ENCODE measurements around the gene NTM. TPM values are rescaled to one million over a fixed set of nuclear protein-coding genes. Genes with fewer than 3 reads are reported as not detected.

NTM gene
- total and polyA plus RNA-seq, 2 experiments from 2014 or later = 25.9 to 49.0 TPM

GRCh38 chr11:131592734-131593133 lies 222.3 kb downstream of the NTM start:
- in situ Hi-C loops (cut with MboI) = no loop called here
- H3K4me1 ChIP-seq (ENCODE audit: insufficient read depth) = peaks cover 9% of the 10 kb centered on the region
- H2AFZ ChIP-seq = no peak overlapping the region
- H3K9me2 ChIP-seq (ENCODE audit: insufficient read depth) = no peaks in the 10 kb centered on the region
- peaks cover 20% of the 10 kb centered on the region for H3K27me3 ChIP-seq (replicated peaks; ENCODE audit: insufficient read depth)
- H3K9ac ChIP-seq = no peak overlapping the region
- TF ChIP-seq EZH2phosphoT487 (IDR thresholded peaks at IDR 0.05; ENCODE audit: insufficient read depth, low read depth) = no peak
- TF ChIP-seq EZH2 (IDR thresholded peaks at IDR 0.05; ENCODE audit: insufficient read depth, poor library complexity, severe bottlenecking) = no peak
- no peak overlapping the region for H3K27ac ChIP-seq
- H4K20me1 ChIP-seq (ENCODE audit: insufficient read depth) = no peaks in the 10 kb centered on the region
- H3F3A ChIP-seq (ENCODE audit: insufficient read depth) = no peaks in the 10 kb centered on the region
- H3K4me3 ChIP-seq = no peak overlapping the region
- no peak overlapping the region for H3K4me2 ChIP-seq (ENCODE audit: unreplicated experiment)
- no peak for DNase-seq
- WGBS, 2 experiments (ENCODE audit: low coverage in 1 of 2, low lambda C conversion rate in 2 of 2, missing lambda C conversion rate in 2 of 2) = 26 to 30% methylated on average over 2 of the region's 2 CpGs
- H3K36me3 ChIP-seq (ENCODE audit: low read depth) = no peaks in the 10 kb centered on the region
- no peaks in the 10 kb centered on the region for H3K9me3 ChIP-seq (ENCODE audit: low read depth)
- no peaks in the 10 kb centered on the region for H3K79me2 ChIP-seq (ENCODE audit: insufficient read depth)

- DNase-seq = no peak
- Histone ChIP-seq H3K79me2 (ENCODE audit: insufficient read depth) (no peaks in the 10 kb centered on the region), H3K27ac (no peak overlapping the region), H3K9me3 (ENCODE audit: low read depth) (no peaks in the 10 kb centered on the region), H3K9ac (no peak overlapping the region), H3F3A (ENCODE audit: insufficient read depth) (no peaks in the 10 kb centered on the region), H3K4me2 (ENCODE audit: unreplicated experiment) (no peak overlapping the region), H3K9me2 (ENCODE audit: insufficient read depth) (no peaks in the 10 kb centered on the region), H3K27me3 (replicated peaks; ENCODE audit: insufficient read depth) (peaks cover 20% of the 10 kb centered on the region), H3K36me3 (ENCODE audit: low read depth) (no peaks in the 10 kb centered on the region), H3K4me3 (no peak overlapping the region), H3K4me1 (ENCODE audit: insufficient read depth) (peaks cover 9% of the 10 kb centered on the region), H2AFZ (no peak overlapping the region), H4K20me1 (ENCODE audit: insufficient read depth) (no peaks in the 10 kb centered on the region)
- no peak for TF ChIP-seq EZH2phosphoT487 (IDR thresholded peaks at IDR 0.05; ENCODE audit: insufficient read depth, low read depth)
- TF ChIP-seq EZH2 (IDR thresholded peaks at IDR 0.05; ENCODE audit: insufficient read depth, poor library complexity, severe bottlenecking) = no peak
- in situ Hi-C loops (cut with MboI) = no loop called here
- 45% methylated on average over 6 of the region's 6 CpGs for WGBS, 2 experiments (ENCODE audit: low coverage in 1 of 2, low lambda C conversion rate in 2 of 2, missing lambda C conversion rate in 2 of 2)
Observed at GRCh38 chr11:131593301-131593700, 222.9 kb downstream of the NTM start.

GRCh38 chr11:131595797-131596196 lies 225.4 kb downstream of the NTM start:
- H3K27me3 ChIP-seq (replicated peaks; ENCODE audit: insufficient read depth) = peaks cover 20% of the 10 kb centered on the region
- H3K27ac ChIP-seq = no peak overlapping the region
- H3F3A ChIP-seq (ENCODE audit: insufficient read depth) = peaks cover 5% of the 10 kb centered on the region; the same call in 1 of the 2 replicates
- H3K9ac ChIP-seq = no peak overlapping the region
- no peaks in the 10 kb centered on the region for H3K79me2 ChIP-seq (ENCODE audit: insufficient read depth)
- no peaks in the 10 kb centered on the region for H3K9me2 ChIP-seq (ENCODE audit: insufficient read depth)
- 23 to 28% methylated on average over 4 of the region's 4 CpGs for WGBS, 2 experiments (ENCODE audit: low coverage in 1 of 2, low lambda C conversion rate in 2 of 2, missing lambda C conversion rate in 2 of 2)
- no peaks in the 10 kb centered on the region for H3K36me3 ChIP-seq (ENCODE audit: low read depth)
- DNase-seq = no peak
- in situ Hi-C loops (cut with MboI) = no loop called here
- no peak overlapping the region for H2AFZ ChIP-seq
- peaks cover 10% of the 10 kb centered on the region for H3K4me1 ChIP-seq (ENCODE audit: insufficient read depth)
- H3K9me3 ChIP-seq (ENCODE audit: low read depth) = no peaks in the 10 kb centered on the region
- H3K4me3 ChIP-seq = no peak overlapping the region
- H3K4me2 ChIP-seq (ENCODE audit: unreplicated experiment) = no peak overlapping the region
- TF ChIP-seq EZH2phosphoT487 (IDR thresholded peaks at IDR 0.05; ENCODE audit: insufficient read depth, low read depth) = no peak
- H4K20me1 ChIP-seq (ENCODE audit: insufficient read depth) = no peaks in the 10 kb centered on the region

GRCh38 chr11:131597890-131598289 lies 227.5 kb downstream of the NTM start:
- H3K36me3 ChIP-seq (ENCODE audit: low read depth) = no peaks in the 10 kb centered on the region
- in situ Hi-C loops (cut with MboI) = no loop called here
- TF ChIP-seq EZH2phosphoT487 (IDR thresholded peaks at IDR 0.05; ENCODE audit: insufficient read depth, low read depth) (no peak), EZH2 (IDR thresholded peaks at IDR 0.05; ENCODE audit: insufficient read depth, poor library complexity, severe bottlenecking) (no peak)
- H3K4me3 ChIP-seq = no peak overlapping the region
- H3K4me1 ChIP-seq (ENCODE audit: insufficient read depth) = peaks cover 21% of the 10 kb centered on the region
- no peaks in the 10 kb centered on the region for H3K79me2 ChIP-seq (ENCODE audit: insufficient read depth)
- H3K27me3 ChIP-seq (replicated peaks; ENCODE audit: insufficient read depth) = peaks cover 20% of the 10 kb centered on the region
- H3K9me2 ChIP-seq (ENCODE audit: insufficient read depth) = no peaks in the 10 kb centered on the region
- no peak for DNase-seq
- H4K20me1 ChIP-seq (ENCODE audit: insufficient read depth) = no peaks in the 10 kb centered on the region
- peaks cover 22% of the 10 kb centered on the region; the same call in 1 of the 2 replicates for H3F3A ChIP-seq (ENCODE audit: insufficient read depth)
- H3K9me3 ChIP-seq (ENCODE audit: low read depth) = no peaks in the 10 kb centered on the region
- no peak overlapping the region for H3K4me2 ChIP-seq (ENCODE audit: unreplicated experiment)
- no peak overlapping the region for H3K27ac ChIP-seq
- H2AFZ ChIP-seq = no peak overlapping the region
- WGBS, 2 experiments (ENCODE audit: low coverage in 1 of 2, low lambda C conversion rate in 2 of 2, missing lambda C conversion rate in 2 of 2) = 46 to 64% methylated on average over 1 to 2 of the region's 2 CpGs
- no peak overlapping the region for H3K9ac ChIP-seq

GRCh38 chr11:131598305-131598704 lies 227.9 kb downstream of the NTM start:
- 46 to 51% methylated on average over 5 of the region's 5 CpGs for WGBS, 2 experiments (ENCODE audit: low coverage in 1 of 2, low lambda C conversion rate in 2 of 2, missing lambda C conversion rate in 2 of 2)
- in situ Hi-C loops (cut with MboI) = no loop called here

More at GRCh38 chr11:131598305-131598704, 227.9 kb downstream of the NTM start:
- Histone ChIP-seq H3K4me1 (ENCODE audit: insufficient read depth) (peaks cover 21% of the 10 kb centered on the region), H3K36me3 (ENCODE audit: low read depth) (no peaks in the 10 kb centered on the region), H2AFZ (no peak overlapping the region), H3K27me3 (replicated peaks; ENCODE audit: insufficient read depth) (peaks cover 20% of the 10 kb centered on the region), H3K4me3 (no peak overlapping the region), H3K79me2 (ENCODE audit: insufficient read depth) (no peaks in the 10 kb centered on the region), H3K4me2 (ENCODE audit: unreplicated experiment) (no peak overlapping the region), H4K20me1 (ENCODE audit: insufficient read depth) (no peaks in the 10 kb centered on the region), H3K9me2 (ENCODE audit: insufficient read depth) (no peaks in the 10 kb centered on the region), H3K27ac (no peak overlapping the region), H3K9me3 (ENCODE audit: low read depth) (no peaks in the 10 kb centered on the region), H3F3A (ENCODE audit: insufficient read depth) (peaks cover 22% of the 10 kb centered on the region; the same call in 1 of the 2 replicates), H3K9ac (no peak overlapping the region)
- no peak for DNase-seq
- TF ChIP-seq EZH2 (IDR thresholded peaks at IDR 0.05; ENCODE audit: insufficient read depth, poor library complexity, severe bottlenecking) = no peak
- TF ChIP-seq EZH2phosphoT487 (IDR thresholded peaks at IDR 0.05; ENCODE audit: insufficient read depth, low read depth) = no peak

Measured in GM23248 (cell line).